GM19025 (cell line): Measurements from ENCODE around the gene TCAF1.
A peak's percentile ranks its signal among the peaks of the same experiment; 100 is the strongest.

Source experiments
- ATAC-seq: cut with Tn5 transposase; IDR thresholded peaks from one replicate; pipeline ENCODE4 v1.9.1; 2021; ENCODE audit warnings: mild to moderate bottlenecking, low read depth, moderate library complexity; ENCODE audit not compliant: unreplicated experiment

The TCAF1 gene, protein sequence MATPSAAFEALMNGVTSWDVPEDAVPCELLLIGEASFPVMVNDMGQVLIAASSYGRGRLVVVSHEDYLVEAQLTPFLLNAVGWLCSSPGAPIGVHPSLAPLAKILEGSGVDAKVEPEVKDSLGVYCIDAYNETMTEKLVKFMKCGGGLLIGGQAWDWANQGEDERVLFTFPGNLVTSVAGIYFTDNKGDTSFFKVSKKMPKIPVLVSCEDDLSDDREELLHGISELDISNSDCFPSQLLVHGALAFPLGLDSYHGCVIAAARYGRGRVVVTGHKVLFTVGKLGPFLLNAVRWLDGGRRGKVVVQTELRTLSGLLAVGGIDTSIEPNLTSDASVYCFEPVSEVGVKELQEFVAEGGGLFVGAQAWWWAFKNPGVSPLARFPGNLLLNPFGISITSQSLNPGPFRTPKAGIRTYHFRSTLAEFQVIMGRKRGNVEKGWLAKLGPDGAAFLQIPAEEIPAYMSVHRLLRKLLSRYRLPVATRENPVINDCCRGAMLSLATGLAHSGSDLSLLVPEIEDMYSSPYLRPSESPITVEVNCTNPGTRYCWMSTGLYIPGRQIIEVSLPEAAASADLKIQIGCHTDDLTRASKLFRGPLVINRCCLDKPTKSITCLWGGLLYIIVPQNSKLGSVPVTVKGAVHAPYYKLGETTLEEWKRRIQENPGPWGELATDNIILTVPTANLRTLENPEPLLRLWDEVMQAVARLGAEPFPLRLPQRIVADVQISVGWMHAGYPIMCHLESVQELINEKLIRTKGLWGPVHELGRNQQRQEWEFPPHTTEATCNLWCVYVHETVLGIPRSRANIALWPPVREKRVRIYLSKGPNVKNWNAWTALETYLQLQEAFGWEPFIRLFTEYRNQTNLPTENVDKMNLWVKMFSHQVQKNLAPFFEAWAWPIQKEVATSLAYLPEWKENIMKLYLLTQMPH

DNA sequence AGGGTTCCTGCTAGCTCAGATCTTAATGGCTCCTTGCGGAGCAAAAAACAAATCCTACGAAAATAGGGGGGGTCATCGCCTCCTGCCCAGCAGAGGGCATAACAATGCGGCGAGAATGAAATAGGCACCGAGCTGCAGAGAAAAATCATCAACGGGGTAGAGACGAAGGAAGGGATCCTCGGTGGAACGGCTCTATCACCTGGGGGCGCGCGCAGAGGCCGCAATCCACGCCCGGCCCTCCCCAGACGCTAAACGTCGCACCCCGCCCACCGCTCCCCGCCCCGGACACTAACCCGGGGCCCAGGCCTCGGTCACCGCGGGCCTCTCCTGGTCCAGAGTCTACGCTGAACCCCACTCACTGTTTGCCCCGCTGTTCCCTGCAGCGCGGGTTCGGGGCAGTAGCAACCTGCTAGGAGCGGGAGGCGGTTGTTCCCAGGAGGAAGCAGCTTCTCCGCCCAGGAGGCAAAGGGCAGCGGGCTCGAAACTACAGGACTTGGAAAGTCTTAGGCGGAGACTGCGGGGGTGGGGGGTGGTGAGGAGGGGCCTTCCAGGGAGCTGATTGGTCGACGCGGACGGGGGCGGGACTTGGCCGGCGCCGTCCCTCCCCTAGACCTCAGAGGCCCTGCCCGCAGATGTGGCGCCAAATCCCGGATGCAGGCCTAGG lies at the start of gene TCAF1:
TSS of gene TCAF1 (minus strand) at position 509 of the 664 bp plus-strand sequence. CDS start 25,568 bp downstream, outside the sequence.
- ATAC-seq, result peak; percentile 95

DNA sequence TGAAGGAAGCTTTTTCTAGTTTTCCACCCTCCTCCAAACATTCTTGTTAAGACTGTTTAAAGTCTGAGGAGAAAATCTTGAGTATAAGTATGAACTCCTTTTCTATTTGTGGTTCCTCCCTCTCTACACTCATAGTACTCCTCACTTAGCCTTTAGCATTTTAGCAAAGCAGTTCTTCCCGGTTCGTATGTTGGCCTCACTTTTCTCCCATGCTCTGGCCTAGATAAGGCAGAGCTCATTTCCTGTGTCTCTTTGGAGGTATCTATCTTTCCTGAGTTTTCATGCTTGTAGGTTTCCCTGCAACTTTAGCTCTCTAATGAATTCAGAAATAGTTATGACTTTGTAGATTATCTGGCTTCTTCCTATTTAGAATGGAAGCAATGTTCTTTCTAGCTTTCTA lies 46.8 kb upstream of the TCAF1 start:
- no peak for ATAC-seq

DNA sequence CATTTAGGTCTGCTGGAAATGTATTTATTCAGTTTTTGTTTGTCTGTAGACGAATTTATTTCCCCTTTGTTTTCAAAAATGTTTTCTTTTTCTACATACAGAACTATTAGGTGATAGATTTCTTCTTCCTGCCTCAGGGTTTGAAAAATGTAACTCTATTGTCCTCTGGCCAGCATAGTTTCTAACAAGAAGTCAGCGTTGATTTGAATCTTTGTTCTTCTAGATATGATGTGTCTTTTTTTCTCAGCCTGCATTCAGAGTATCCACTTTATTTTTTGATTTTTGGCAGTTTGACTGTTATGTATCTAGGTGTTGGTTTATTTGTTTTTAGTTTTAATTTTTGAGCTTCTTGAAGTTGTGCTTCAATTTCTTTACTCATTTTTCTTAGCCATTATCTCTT lies 45.1 kb upstream of the TCAF1 start:
- ATAC-seq, result no peak

DNA sequence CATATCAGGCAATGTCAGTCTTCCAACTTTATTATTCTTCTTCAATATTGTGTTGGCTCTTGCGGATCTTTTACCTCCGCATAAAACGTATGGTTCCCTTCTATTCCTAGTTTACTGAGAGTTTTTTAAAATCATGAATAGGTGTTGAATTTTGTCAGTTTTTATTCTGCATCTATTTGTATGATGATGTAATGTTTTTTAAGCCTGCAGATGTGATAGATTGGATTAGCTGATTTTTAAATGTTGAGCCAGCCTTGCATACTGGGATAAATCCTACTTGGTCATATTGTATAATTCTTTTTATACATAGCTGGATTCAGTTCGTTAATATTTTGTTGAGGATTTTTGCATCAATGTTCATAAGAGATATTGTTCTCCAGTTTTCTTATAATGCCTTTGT lies 43.4 kb upstream of the TCAF1 start:
- ATAC-seq, result no peak

DNA sequence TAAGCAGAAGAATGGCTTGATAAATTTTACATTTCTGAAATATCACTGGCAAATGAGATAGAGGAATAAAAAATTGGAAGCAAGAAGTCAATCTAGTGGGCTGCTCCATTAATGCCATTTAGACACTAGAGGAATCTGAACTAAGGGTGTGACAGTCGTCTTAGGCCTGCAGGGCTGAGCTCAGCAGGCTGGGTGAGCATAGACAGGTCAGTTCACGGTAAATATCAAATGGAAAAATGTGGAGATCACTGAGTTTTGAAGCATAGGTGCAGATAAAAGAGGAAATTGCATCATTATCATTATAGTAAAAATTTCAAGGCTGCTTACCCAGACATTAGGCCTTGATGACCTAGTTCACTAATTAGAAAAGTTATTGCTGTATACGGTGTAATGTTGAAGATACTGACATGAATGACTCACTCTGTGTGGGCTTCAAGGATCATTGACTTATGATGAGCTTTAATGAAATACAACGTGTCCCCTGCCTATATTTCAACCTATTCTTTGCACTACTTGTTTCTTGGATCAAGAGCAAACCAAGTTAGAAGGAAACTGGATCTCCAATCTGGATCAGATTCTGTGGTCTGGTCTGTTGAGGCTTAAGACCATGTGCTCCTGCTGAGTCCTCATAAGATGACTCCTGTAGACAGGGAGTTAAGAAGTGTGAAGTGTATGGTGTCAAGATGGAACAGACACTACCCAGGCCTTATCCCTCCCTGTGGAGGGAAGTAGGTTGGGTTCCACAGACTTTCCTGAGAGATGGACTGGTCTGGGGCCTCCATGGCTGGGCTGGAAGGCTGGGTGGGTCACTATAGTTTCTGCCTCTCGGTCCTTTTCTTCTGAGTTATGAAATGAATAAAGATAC lies 36.6 kb upstream of the TCAF1 start:
- ATAC-seq, result no peak

DNA sequence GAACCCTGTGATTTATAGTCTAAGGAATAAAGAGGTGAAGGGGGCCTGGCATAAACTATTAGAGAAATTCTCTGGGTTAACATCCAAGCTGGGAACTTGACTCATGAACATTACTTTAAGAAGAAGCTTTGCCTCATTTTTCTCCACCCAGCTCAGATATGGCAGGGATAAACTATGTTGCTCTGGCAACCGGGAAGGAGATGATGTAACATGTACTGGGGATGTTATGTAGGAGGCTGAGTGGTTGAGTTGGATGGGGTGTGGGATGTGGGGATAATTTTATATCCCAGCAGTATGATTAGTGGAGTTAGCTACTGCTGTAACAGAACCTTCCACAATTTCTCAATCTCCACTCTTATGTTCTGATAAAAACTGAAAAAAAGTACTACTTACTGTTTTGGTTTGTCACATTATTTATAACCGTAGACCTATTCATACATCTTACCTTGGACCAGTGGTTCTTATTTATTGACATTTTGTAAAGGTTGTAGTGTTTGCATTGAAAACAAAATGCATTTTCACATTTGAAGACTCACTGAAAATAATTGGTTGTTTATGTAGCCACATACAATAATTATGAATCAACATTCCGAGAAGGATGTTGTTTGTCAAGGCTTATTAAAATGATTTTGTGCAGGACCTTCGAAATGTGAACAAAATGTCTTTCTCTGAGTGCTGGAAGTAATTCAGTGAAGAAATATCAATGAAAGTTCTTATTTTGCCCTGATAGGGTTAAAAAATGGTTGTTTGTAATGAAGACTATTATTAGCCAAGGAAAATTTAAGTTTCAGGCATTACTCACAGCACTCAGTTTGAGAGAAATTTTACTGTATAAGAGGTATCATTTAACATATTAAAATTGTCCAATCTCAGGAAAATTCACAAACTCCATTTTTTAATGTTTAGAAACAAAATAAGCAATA lies 34.4 kb upstream of the TCAF1 start:
- no peak for ATAC-seq

DNA sequence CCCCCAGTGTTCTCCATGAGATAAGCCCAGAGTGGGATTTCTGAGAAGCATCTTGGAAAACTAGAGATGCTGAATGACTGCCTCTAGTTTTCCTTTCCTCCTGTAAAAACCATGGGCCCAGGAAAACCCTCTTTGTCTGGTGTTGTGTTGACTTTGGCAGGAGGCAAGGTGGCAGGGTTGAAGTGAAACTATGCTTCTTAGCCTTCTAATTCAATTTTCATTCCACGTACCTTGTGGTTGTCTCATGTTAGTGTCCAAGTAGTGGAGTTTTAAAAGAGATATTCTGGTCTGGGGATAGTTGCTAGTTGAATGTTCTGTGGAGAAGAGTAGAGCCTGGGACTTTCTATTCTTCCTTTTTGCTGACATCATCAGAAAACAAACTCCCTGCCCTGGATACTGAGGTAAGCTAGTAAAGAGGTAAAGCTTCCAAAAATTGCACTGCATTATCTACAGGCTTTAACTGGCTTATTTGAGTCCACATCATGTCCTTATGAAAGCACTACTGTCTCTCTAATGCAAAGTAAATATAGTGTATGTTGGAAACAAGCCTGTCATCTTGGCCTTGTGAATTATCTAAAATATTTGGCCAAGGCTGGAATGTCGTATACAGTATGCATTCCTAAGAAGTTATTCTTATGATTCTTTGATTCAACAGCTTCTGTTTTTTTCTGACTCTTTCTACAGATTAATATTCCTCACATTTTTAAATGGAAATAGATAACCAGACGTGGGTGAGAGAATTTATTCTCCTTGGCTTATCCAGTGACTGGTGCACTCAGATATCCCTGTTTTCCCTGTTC lies 32.8 kb upstream of the TCAF1 start, which contains the start of gene OR2F2:
TSS of gene OR2F2 (plus strand) at position 708 of the 800 bp plus-strand sequence. CDS start at position 708, 0 bp downstream.
- ATAC-seq, result no peak

DNA sequence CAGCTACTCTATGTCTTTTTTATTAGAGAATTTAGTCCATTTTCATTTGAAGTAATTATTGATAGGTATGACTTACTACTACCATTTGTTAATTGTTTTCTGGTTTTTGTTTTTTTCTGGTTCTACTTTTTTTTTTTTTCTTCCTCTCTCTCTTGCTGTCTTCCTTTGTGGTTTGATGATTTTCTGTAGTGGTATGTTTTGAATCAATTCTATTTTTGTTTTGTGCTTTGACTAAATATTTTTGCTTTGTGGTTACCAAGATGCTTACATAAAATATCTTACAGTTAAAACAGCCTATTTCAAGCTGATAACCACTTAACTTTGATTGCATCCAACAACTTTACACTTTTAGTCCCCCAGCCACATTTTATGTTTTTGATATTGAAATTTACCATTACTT lies 29.8 kb upstream of the TCAF1 start:
- ATAC-seq, result no peak

DNA sequence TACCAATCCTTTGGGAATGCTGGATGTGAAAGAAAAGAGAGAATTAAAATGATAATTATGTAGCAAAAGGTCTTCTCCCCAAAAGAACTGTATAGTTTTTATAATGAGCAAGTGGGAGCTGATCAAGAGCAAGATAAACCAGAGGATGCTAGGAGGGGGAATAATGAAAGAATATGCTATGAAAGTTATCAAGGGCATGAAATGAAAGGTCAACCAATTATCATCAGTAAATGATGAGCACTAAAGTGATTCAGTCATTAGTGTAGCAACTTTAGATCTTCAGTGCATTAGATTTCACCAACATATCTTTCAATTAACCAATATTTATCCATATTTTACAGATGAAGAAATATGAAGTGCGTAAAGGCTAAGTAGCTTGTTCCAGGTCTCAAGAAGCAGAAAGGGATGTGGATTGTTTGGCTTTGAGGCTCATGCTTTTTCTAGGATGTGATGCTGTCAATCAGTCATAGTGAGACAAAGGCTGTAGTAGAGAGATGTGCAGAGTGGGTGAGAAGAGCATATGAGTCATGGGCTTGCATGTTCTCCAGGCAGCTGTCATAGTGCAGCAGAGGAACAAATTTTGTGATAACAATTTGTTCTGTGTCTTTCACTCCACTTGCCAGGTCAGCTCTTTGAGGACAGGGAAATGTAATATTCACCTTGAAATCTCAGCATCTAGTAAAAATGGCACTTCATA lies 27.4 kb upstream of the TCAF1 start:
- no peak for ATAC-seq

DNA sequence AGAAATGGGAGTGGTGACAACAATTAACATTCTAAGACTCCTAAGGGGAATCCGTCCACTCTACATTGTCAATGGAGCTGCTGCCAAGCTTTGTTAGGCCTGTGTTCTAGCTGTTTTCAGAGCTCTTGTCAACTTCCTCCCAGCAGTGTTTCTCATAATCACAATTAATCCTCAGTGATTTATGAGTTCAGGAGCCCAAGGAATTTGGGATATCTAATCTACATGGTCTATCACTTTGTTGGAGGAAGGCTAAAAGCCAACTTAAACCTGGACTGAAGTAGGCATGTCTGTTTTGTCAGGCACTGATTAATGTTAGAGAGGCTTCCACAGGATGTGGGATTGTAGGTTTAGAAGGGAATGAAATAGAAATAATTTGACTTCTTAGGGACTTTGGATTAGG lies 22.9 kb upstream of the TCAF1 start:
- ATAC-seq, result no peak

DNA sequence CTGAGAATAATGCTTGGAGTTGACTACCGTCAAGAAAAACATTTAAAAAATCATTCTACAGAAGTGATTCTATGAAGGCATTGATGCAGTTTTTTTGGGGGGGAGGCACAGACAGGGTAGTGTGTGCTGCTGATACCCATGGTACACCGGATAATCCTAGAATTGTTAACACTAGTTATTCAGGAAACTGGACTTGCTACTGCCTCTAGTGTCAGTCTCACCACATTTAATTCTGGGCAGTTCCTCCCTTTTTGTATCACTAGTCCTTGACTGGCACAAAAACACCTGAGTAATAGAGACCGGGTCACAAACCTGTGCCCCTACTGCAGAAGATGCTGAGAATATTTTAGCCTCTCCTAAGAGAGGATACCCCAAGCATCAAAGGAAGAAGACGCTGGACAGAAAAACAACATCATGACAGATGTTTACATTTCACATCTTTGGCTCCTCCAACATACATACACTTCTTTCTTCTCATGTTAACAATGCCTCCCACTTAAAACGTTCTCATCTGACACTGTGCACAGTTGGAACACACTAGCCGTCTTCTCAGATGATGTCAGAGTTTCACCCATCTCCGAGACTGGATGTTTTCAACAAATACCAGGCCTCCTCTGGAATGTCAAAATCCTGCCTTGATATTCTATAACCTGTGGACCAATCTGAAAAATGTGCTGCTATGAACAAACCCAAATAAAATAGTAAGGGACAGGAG lies 13.1 kb upstream of the TCAF1 start:
- no peak for ATAC-seq

DNA sequence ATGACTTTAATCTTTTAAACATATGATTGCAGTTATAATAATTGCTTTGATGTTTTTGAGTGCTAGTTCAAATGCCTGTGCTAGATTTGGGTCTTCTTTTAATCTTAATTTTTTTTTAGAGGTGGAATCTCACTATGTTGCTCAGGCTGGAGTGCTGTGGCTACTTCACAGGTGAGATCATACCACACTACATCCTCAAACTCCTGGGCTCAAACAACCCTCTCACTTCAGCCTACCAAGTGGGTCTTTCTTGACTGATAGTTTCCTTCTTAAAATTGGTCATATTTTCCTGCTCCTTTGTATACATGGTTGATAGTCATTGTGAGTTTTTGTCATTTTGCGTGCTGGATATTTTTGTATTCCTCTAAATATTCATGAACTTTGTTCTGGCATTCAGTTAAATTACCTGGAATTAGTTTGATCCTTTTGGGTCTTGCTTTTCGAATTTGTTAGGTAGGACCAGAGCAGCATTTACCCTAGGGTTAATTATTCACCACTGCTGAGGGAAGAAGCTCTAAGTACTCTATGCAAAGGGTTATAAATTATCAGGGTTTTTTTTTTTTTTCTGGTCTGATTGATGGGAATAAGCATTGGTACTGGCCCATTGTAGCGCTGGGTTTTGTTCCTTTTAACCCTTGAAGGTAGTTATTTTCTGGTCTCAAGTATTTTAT lies 12.1 kb upstream of the TCAF1 start:
- no peak for ATAC-seq

DNA sequence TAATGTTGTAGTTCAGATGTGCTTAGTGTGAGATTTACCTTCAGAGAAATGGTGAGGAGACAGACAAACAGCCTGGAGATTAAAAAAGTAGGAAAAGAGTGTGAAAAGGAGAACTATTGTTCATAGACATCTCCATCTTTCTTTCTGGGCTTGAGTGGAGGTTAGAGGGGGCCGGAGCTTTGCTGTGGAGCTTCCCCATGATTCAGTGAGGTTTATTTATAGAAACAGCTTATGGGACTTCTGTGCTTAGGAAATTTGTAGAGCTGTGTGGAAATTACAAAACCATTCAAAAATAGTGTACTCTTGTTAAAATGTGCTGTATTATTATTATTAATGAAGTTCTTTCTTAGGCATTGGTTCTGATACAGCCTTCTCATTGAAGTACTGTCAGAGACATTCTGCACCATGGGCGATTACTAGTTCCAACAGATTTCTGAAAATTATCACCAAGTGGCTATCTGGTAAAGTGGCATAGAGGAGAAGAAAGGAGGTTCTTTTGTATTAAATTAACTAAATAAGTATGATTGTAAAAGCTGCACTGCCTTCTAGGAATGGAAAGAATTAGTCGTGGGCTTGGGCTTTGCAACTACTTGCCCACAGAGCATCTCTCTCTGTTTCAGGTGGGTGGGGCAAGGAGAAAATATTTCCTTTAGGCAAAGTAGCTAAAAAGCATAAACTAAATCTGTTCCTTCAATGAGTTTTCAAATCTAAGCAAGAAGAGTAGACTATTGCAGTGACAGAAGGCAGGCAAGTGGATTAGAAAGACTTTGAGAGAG lies 8.7 kb upstream of the TCAF1 start:
- no peak for ATAC-seq

DNA sequence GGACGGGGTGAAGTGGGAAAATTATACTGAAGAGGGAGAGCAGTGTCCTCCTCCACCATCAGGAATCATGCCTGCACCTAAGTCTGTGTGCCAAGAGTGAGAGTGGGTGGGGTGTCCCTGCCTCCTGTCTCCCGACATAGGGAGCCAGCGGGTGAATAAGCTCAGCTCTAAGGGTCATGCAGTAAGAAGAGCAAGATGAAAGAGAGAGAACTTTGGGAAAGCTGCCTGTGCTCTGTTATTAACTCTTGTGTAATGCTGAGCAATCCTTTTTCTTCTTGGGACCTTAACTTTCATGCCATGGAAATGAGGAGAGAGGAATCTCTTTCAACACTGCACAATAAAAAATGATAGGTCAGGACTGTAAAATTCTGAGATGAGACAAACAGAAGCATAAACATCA lies 7.9 kb upstream of the TCAF1 start:
- no peak for ATAC-seq

DNA sequence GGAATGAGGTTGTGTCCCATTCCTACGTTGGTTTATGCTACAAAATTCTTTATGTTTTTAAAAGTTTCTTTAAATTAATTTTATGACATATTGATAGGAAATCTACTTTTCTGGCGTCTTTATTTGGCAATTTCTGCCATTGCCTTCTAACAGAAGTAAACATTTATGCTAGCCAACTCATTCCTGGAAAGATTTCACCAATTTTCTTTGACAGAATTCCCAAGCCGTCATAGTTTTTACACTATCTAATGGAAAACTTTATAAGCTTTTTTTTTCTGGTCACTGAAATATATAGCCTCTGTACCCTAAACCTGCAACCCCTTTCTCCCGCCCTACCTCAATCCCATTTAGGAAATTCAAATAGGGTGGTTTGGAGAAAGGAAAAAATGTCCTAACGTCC lies 6.1 kb upstream of the TCAF1 start:
- no peak for ATAC-seq

DNA sequence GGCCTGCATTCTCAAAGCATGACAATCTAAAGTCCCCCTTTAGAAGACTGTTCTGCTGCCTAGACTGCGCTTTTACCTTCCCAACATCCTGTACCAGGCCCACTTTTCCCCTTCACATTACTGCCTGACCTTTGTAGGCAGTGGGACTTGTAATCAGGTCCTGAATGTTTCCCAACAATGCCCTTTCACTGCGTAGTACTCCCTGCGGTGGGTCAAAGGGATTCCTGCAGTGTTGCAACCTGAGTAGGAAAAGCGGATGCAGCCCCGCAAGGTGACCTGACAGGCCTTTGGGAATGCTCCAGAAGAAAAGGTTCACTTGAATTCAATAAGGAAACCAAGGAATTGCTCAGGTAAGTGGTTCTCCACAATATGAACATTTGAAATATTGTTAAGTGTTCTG lies 4.9 kb upstream of the TCAF1 start:
- no peak for ATAC-seq
